K562 (cell line): Measurements from ENCODE around the gene ANKRD45. TPM values are rescaled to one million over a fixed set of nuclear protein-coding genes. Genes with fewer than 3 reads are reported as not detected.

Source experiments
- EP300 ChIP-seq: IDR thresholded peaks from 2 replicates; pipeline ENCODE4 v1.6.1; 2012; ENCODE audit warnings: low read length, improper control_type of control experiment
- EWSR1 ChIP-seq: fragments of 450-650 bp; IDR thresholded peaks from 2 replicates; pipeline ENCODE4 v1.6.1; 2018; ENCODE audit warnings: borderline replicate concordance, mild to moderate bottlenecking, low read depth, moderate library complexity; ENCODE audit not compliant: partially characterized antibody
- ILF3 ChIP-seq: fragments of 450-650 bp; IDR thresholded peaks from 2 replicates; pipeline ENCODE4 v1.6.1; 2018; ENCODE audit warnings: antibody characterized with exemption, mild to moderate bottlenecking, moderate library complexity, borderline replicate concordance
- NCOR1 ChIP-seq: fragments of 450-650 bp; IDR thresholded peaks from 2 replicates; pipeline ENCODE4 v1.6.1; 2016; ENCODE audit warnings: mild to moderate bottlenecking, moderate library complexity
- NFYB ChIP-seq: IDR thresholded peaks from 2 replicates; pipeline ENCODE4 v1.6.1; 2011; ENCODE audit warnings: mild to moderate bottlenecking, moderate library complexity; ENCODE audit not compliant: insufficient read length; ENCODE audit errors: extremely low read depth
- PTBP1 ChIP-seq: fragments of 200-400 bp; formaldehyde crosslinking; IDR thresholded peaks from 2 replicates; pipeline ENCODE4 v1.6.1; 2017; ENCODE audit warnings: low read depth, low read length
- SREBF2 ChIP-seq: sonication (generic); formaldehyde crosslinking; IDR thresholded peaks from 2 replicates; pipeline ENCODE4 v1.4.0; 2020; ENCODE audit warnings: mild to moderate bottlenecking, missing genetic modification reagents
- ZNF584 ChIP-seq: fragments of 200-800 bp; sonication (Bioruptor generic); IDR thresholded peaks from 2 replicates; pipeline ENCODE4 v1.6.1; 2016; ENCODE audit warnings: low read depth, mild to moderate bottlenecking, missing genetic modification characterization, missing compliant biosample characterization
- ZNF717 ChIP-seq: fragments of 250-450 bp; sonication (Bioruptor Pico); IDR thresholded peaks from 2 replicates; pipeline ENCODE4 v1.5.0; 2021
- polyA plus RNA-seq, 8 experiments: library from polyadenylated mRNA; depleted of rRNA in 4 of 8; stranded (reverse) in 5 of 8; unstranded in 3 of 8; fragments of >200 nt; fragmentation: Nextera tagmentation in 2 of 8; fragmentation: Illumina TruSeq in 1 of 8; extraction: Ambion mirVana in 2 of 8; extraction: Trizol in 1 of 8; gene quantifications; 2 replicates each; pipeline versions ENCODE4 v1.2.1 to v1.2.3, GENCODE V29; 2011 to 2014; ENCODE audit warnings: inconsistent platforms in 1 of 8, missing spikeins in 1 of 8
- total RNA-seq, 7 experiments: library from RNA; depleted of rRNA in 6 of 7; stranded (reverse); fragments of >200 nt in 6 of 7; fragmentation: Illumina TruSeq in 2 of 7; extraction: Trizol in 2 of 7; gene quantifications; 2 replicates each; pipeline versions ENCODE4 v1.2.1 to v1.2.3, GENCODE V29; 2011 to 2021; ENCODE audit warnings: low replicate concordance in 1 of 7
- TF ChIP-seq, protein P1 (sequence below), 2 experiments: fragments of 450-650 bp; IDR thresholded peaks; 2 replicates each; pipeline ENCODE4 v1.6.1; 2018; ENCODE audit warnings: mild to moderate bottlenecking in 2 of 2, low read depth in 1 of 2; ENCODE audit not compliant: partially characterized antibody in 2 of 2
- TF ChIP-seq, protein P2 (sequence below): fragments of 250-450 bp; sonication (Bioruptor Pico); IDR thresholded peaks from 2 replicates; pipeline ENCODE4 v1.5.0; 2021
- TF ChIP-seq, protein P3 (sequence below): fragments of 450-650 bp; IDR thresholded peaks from 2 replicates; pipeline ENCODE4 v1.6.1; 2016; ENCODE audit warnings: low read depth

The ANKRD45 gene
- total and polyA plus RNA-seq, 9 of the 15 experiments (the other 6 are each of a cell fraction or from before 2014, with no cell fraction given), result 0.10 to 0.30 (median 0.11) TPM; not detected in 2

DNA sequence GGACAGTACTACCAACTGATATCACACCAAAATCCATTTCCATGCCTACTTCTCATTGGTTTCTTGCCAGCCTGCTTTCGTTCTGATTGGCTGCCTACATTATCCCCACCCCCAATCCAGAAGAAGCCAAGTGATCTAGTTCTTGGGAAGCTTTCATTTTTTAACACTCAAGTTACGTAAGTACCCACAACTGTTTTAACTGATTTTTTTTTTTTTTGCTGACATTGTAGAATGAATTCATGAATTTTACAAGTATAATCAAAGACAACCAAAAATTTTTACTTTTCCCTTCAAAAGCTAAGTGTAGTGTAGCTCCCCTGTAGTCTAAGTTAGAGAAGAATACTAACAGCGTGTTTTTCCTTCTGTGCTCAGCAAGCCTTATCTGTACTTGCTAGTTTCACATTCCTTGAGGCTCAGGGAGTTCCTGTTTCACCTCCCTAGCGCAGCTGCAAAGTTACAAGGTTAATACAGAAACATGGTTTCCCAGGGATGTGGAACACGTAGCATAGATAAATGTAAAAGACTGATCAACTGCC, 66.5 kb downstream of the ANKRD45 start, which contains the start of gene SLC9C2 (continued):
- TF ChIP-seq, protein P1, sequence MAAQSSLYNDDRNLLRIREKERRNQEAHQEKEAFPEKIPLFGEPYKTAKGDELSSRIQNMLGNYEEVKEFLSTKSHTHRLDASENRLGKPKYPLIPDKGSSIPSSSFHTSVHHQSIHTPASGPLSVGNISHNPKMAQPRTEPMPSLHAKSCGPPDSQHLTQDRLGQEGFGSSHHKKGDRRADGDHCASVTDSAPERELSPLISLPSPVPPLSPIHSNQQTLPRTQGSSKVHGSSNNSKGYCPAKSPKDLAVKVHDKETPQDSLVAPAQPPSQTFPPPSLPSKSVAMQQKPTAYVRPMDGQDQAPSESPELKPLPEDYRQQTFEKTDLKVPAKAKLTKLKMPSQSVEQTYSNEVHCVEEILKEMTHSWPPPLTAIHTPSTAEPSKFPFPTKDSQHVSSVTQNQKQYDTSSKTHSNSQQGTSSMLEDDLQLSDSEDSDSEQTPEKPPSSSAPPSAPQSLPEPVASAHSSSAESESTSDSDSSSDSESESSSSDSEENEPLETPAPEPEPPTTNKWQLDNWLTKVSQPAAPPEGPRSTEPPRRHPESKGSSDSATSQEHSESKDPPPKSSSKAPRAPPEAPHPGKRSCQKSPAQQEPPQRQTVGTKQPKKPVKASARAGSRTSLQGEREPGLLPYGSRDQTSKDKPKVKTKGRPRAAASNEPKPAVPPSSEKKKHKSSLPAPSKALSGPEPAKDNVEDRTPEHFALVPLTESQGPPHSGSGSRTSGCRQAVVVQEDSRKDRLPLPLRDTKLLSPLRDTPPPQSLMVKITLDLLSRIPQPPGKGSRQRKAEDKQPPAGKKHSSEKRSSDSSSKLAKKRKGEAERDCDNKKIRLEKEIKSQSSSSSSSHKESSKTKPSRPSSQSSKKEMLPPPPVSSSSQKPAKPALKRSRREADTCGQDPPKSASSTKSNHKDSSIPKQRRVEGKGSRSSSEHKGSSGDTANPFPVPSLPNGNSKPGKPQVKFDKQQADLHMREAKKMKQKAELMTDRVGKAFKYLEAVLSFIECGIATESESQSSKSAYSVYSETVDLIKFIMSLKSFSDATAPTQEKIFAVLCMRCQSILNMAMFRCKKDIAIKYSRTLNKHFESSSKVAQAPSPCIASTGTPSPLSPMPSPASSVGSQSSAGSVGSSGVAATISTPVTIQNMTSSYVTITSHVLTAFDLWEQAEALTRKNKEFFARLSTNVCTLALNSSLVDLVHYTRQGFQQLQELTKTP (IDR thresholded peaks at IDR 0.05; ENCODE audit: low read depth in 1 of 2, partially characterized antibody in 2 of 2), result peak; percentile 18 to 34
- no peak for TF ChIP-seq PTBP1
- 0 out of 2 replicates have a peak, but pooled peaks have one; percentile 29 for TF ChIP-seq ZNF584 (CRISPR knock-in tag)
- TF ChIP-seq, protein P2, sequence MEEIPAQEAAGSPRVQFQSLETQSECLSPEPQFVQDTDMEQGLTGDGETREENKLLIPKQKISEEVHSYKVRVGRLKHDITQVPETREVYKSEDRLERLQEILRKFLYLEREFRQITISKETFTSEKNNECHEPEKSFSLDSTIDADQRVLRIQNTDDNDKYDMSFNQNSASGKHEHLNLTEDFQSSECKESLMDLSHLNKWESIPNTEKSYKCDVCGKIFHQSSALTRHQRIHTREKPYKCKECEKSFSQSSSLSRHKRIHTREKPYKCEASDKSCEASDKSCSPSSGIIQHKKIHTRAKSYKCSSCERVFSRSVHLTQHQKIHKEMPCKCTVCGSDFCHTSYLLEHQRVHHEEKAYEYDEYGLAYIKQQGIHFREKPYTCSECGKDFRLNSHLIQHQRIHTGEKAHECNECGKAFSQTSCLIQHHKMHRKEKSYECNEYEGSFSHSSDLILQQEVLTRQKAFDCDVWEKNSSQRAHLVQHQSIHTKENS (CRISPR knock-in tag), result no peak
- TF ChIP-seq EP300, result no peak
- no peak for TF ChIP-seq EWSR1
- TF ChIP-seq NCOR1, result 0 out of 2 replicates have a peak, but pooled peaks have one; percentile 13
- TF ChIP-seq ZNF717 (CRISPR knock-in tag), result no peak
- peak; percentile 71 for TF ChIP-seq NFYB
- no peak for TF ChIP-seq SREBF2 (CRISPR knock-in tag)
- TF ChIP-seq, protein P3, sequence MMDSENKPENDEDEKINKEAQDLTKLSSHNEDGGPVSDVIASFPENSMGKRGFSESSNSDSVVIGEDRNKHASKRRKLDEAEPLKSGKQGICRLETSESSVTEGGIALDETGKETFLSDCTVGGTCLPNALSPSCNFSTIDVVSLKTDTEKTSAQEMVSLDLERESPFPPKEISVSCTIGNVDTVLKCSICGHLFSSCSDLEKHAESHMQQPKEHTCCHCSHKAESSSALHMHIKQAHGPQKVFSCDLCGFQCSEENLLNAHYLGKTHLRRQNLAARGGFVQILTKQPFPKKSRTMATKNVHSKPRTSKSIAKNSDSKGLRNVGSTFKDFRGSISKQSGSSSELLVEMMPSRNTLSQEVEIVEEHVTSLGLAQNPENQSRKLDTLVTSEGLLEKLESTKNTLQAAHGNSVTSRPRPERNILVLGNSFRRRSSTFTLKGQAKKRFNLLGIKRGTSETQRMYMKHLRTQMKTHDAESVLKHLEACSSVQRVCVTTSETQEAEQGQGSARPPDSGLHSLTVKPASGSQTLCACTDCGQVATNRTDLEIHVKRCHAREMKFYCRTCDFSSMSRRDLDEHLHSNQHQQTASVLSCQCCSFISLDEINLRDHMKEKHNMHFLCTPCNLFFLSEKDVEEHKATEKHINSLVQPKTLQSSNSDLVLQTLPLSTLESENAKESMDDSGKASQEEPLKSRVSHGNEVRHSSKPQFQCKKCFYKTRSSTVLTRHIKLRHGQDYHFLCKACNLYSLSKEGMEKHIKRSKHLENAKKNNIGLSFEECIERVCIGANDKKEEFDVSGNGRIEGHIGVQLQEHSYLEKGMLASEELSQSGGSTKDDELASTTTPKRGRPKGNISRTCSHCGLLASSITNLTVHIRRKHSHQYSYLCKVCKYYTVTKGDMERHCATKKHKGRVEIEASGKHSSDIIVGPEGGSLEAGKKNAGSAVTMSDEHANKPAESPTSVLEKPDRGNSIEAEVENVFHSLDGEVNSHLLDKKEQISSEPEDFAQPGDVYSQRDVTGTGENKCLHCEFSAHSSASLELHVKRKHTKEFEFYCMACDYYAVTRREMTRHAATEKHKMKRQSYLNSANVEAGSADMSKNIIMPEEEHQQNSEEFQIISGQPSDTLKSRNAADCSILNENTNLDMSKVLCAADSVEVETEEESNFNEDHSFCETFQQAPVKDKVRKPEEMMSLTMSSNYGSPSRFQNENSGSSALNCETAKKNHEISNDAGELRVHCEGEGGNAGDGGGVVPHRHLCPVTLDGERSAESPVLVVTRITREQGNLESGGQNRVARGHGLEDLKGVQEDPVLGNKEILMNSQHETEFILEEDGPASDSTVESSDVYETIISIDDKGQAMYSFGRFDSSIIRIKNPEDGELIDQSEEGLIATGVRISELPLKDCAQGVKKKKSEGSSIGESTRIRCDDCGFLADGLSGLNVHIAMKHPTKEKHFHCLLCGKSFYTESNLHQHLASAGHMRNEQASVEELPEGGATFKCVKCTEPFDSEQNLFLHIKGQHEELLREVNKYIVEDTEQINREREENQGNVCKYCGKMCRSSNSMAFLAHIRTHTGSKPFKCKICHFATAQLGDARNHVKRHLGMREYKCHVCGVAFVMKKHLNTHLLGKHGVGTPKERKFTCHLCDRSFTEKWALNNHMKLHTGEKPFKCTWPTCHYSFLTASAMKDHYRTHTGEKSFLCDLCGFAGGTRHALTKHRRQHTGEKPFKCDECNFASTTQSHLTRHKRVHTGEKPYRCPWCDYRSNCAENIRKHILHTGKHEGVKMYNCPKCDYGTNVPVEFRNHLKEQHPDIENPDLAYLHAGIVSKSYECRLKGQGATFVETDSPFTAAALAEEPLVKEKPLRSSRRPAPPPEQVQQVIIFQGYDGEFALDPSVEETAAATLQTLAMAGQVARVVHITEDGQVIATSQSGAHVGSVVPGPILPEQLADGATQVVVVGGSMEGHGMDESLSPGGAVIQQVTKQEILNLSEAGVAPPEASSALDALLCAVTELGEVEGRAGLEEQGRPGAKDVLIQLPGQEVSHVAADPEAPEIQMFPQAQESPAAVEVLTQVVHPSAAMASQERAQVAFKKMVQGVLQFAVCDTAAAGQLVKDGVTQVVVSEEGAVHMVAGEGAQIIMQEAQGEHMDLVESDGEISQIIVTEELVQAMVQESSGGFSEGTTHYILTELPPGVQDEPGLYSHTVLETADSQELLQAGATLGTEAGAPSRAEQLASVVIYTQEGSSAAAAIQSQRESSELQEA, result no peak
- TF ChIP-seq ILF3, result no peak
